GM12878 (cell line): ENCODE results near the gene TM9SF2. TPM values are rescaled to one million over a fixed set of nuclear protein-coding genes. Genes with fewer than 3 reads are reported as not detected.

Source experiments
- ATAC-seq: fragments of 200-7000 bp; cut with Tn5 transposase; 3 replicates; pipeline ENCODE4 v1.9.1; 2020; ENCODE audit warnings: mild to moderate bottlenecking, moderate library complexity
- BruUV-seq: library from RNA; stranded (reverse); fragments of 400-500 nt; replicated peaks from 2 replicates; lab custom pipeline; 2021; lab: Mats Ljungman, UMichigan
- CTCF ChIA-PET: fragments of 300-600 bp; sonication (Branson Sonifier 250); formaldehyde crosslinking; extraction: SDS; loops from one replicate; lab custom pipeline; 2021; ENCODE audit warnings: inconsistent platforms; lab: Yijun Ruan, JAX
- POLR2A ChIA-PET: fragments of 350-600 bp; formaldehyde crosslinking; extraction: SDS; loops from one replicate; lab custom pipeline; 2021; ENCODE audit warnings: inconsistent platforms; lab: Charles Lee
- RAD21 ChIA-PET: fragments of 300-600 bp; sonication (Branson Sonifier 250); formaldehyde crosslinking; loops from one replicate; lab custom pipeline; 2023; ENCODE audit warnings: antibody characterized with exemption; ENCODE audit not compliant: unreplicated experiment; lab: Charles Lee
- SMC1A ChIA-PET: fragments of 300-600 bp; sonication (Branson Sonifier 250); formaldehyde crosslinking; loops from one replicate; lab custom pipeline; 2023; ENCODE audit not compliant: unreplicated experiment, uncharacterized antibody; lab: Charles Lee
- DNase-seq: peaks from one replicate; pipeline ENCODE4 v3.0.0-alpha.2; 2011; ENCODE audit warnings: low read depth, low spot score
- FAIRE-seq: peaks from 3 replicates; lab custom pipeline; 2011; peaks lifted over from hg19 to GRCh38; lab: Jason Lieb, UNC
- H2AFZ ChIP-seq: 2 replicates; pipeline ENCODE4 v1.6.0; 2011; ENCODE audit warnings: low read depth, low read length, control low read depth; ENCODE audit not compliant: control insufficient read depth
- H3K27ac ChIP-seq: 2 replicates; pipeline ENCODE4 v1.5.1; 2011; ENCODE audit warnings: control low read depth; ENCODE audit not compliant: control insufficient read depth, insufficient read depth
- H3K27me3 ChIP-seq, 2 experiments: replicated peaks in 1 of 2; 2 replicates each; pipeline versions ENCODE4 v1.6.0 to v1.6.1; 2011; ENCODE audit warnings: low read length in 1 of 2; ENCODE audit not compliant: control insufficient read depth in 2 of 2, insufficient read depth in 2 of 2
- H3K36me3 ChIP-seq, 2 experiments: 2 replicates each; pipeline ENCODE4 v1.5.1; 2011; ENCODE audit warnings: low read length in 1 of 2; ENCODE audit not compliant: control insufficient read depth in 2 of 2, insufficient read depth in 2 of 2
- H3K4me1 ChIP-seq: 2 replicates; pipeline ENCODE4 v1.6.1; 2011; ENCODE audit warnings: mild to moderate bottlenecking, low read length, moderate library complexity, mixed read lengths; ENCODE audit not compliant: control insufficient read depth, insufficient read depth
- H3K4me2 ChIP-seq: 2 replicates; pipeline ENCODE4 v1.6.0; 2011; ENCODE audit warnings: control low read depth; ENCODE audit not compliant: control insufficient read depth, insufficient read depth
- H3K4me3 ChIP-seq: fragments of 200-600 bp; sonication (generic); 2 replicates; pipeline ENCODE4 v1.5.1; 2016
- H3K79me2 ChIP-seq: 2 replicates; pipeline ENCODE4 v1.6.0; 2011; ENCODE audit warnings: low read length; ENCODE audit not compliant: control insufficient read depth, insufficient read depth
- H3K9ac ChIP-seq: 2 replicates; pipeline ENCODE4 v1.8.0; 2011; ENCODE audit warnings: low read length, control low read depth, mixed read lengths; ENCODE audit not compliant: control insufficient read depth, insufficient read depth
- H3K9me3 ChIP-seq: replicated peaks from 3 replicates; pipeline ENCODE4 v1.5.1; 2011; ENCODE audit warnings: mild to moderate bottlenecking, low read length; ENCODE audit not compliant: control insufficient read depth, insufficient read depth
- H4K20me1 ChIP-seq: 2 replicates; pipeline ENCODE4 v1.6.0; 2011; ENCODE audit not compliant: control insufficient read depth, insufficient read depth
- BMI1 ChIP-seq: fragments of 450-650 bp; IDR thresholded peaks from 2 replicates; pipeline ENCODE4 v1.6.1; 2016; ENCODE audit warnings: mild to moderate bottlenecking, moderate library complexity, borderline replicate concordance
- CHD1 ChIP-seq: IDR thresholded peaks from 2 replicates; pipeline ENCODE4 v1.6.1; 2012; ENCODE audit warnings: low read depth, low read length, improper control_type of control experiment
- HCFC1 ChIP-seq: fragments of 150-350 bp; IDR thresholded peaks from 2 replicates; pipeline ENCODE4 v1.6.1; 2014; ENCODE audit warnings: low read length
- IKZF1 ChIP-seq: fragments of 450-650 bp; conservative IDR thresholded peaks from 2 replicates; pipeline ENCODE4 v1.6.1; 2017; ENCODE audit warnings: antibody characterized with exemption, mild to moderate bottlenecking
- MEF2A ChIP-seq: IDR thresholded peaks from 2 replicates; pipeline ENCODE4 v1.6.1; 2011; ENCODE audit warnings: low read depth, mild to moderate bottlenecking, low read length, moderate library complexity; ENCODE audit not compliant: insufficient read depth
- SMAD1 ChIP-seq: fragments of 450-650 bp; IDR thresholded peaks from 2 replicates; pipeline ENCODE4 v1.6.1; 2018; ENCODE audit warnings: mild to moderate bottlenecking, low read depth; ENCODE audit not compliant: partially characterized antibody
- SPI1 ChIP-seq: IDR thresholded peaks from 2 replicates; pipeline ENCODE4 v1.6.1; 2011; ENCODE audit warnings: low read depth, mild to moderate bottlenecking, low read length, moderate library complexity, borderline replicate concordance; ENCODE audit not compliant: insufficient read depth
- TCF7 ChIP-seq: IDR thresholded peaks from 2 replicates; pipeline ENCODE4 v1.6.1; 2014; ENCODE audit warnings: antibody characterized with exemption, borderline replicate concordance
- WRNIP1 ChIP-seq: IDR thresholded peaks from 2 replicates; pipeline ENCODE4 v1.6.1; 2011; ENCODE audit warnings: low read depth, low read length, improper control_type of control experiment, borderline replicate concordance
- WGBS: methylation state at CpG from one replicate; pipeline ENCODE4 v1.1.6; 2016; ENCODE audit warnings: low lambda C conversion rate; ENCODE audit not compliant: insufficient replicate concordance, insufficient coverage; ENCODE audit errors: missing lambda C conversion rate; 5-methylcytosine and 5-hydroxymethylcytosine counted together
- in situ Hi-C: fragments of 300-500 bp; cut with MboI; formaldehyde crosslinking; loops from 9 replicates; pipeline ENCODE4 v1.14.3; 2018; ENCODE audit warnings: mixed read lengths
- intact Hi-C: fragments of 100-400 bp; cut with micrococcal nuclease; formaldehyde crosslinking; loops from one replicate; pipeline ENCODE4 v1.14.2; 2022; ENCODE audit not compliant: unreplicated experiment
- polyA plus RNA-seq, 11 experiments: library from polyadenylated mRNA; depleted of rRNA in 4 of 11; unstranded in 6 of 11; stranded (reverse) in 5 of 11; fragments of >200 nt; fragmentation: Nextera tagmentation in 4 of 11; fragmentation: Illumina TruSeq in 1 of 11; extraction: Ambion mirVana in 4 of 11; extraction: Trizol in 1 of 11; gene quantifications; 1 replicate in 1 of 11; 2 replicates in 10 of 11; pipeline versions ENCODE4 v1.2.1 to v1.2.3, GENCODE V29; 2011 to 2016; ENCODE audit warnings: inconsistent platforms in 2 of 11, missing spikeins in 2 of 11, low read depth in 1 of 11
- total RNA-seq, 4 experiments: library from RNA; depleted of rRNA in 3 of 4; stranded (reverse); fragments of >200 nt in 3 of 4; fragmentation: Illumina TruSeq in 1 of 4; extraction: Trizol in 1 of 4; gene quantifications; 2 replicates each; pipeline versions ENCODE4 v1.2.1 to v1.2.3, GENCODE V29; 2013 to 2021

Gene TM9SF2
- total and polyA plus RNA-seq, 10 of the 15 experiments (the other 5 are each of a cell fraction or from before 2014, with no cell fraction given): 34.6 to 128 (median 79.2) TPM

DNA sequence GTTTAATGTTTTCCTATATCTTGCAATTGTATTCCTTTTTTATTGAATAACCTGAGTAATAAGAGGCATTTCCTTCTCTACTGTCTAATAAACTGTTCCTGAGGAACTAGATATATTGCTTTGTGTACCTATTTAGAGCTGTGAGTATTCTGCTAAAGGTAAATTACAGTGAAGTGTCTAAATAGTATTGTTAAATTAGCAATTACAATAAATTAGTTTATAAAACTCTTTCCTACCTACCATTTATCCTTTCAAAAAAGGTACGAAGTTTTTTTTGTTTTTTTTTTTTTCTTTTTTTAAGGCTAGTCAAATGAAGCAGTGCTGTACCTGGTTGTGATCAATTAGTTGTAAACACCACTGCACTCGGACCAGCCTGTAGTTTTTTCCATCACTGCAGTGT lies 34.8 kb downstream of the TM9SF2 start:
- H3K9me3 ChIP-seq: no peaks in the 10 kb centered on the region
- H3K36me3 ChIP-seq: peaks cover 3 to 22% of the 10 kb centered on the region in 2 experiments
- intact Hi-C loops: no loop called here
- H3K4me3 ChIP-seq: no peak overlapping the region
- TF ChIP-seq SPI1: no peak
- no peak for TF ChIP-seq MEF2A
- no peak for TF ChIP-seq HCFC1
- TF ChIP-seq CHD1: no peak
- TF ChIP-seq IKZF1: no peak
- no peak for TF ChIP-seq TCF7
- no peak for TF ChIP-seq SMAD1
- no peak for TF ChIP-seq BMI1
- no peak for TF ChIP-seq WRNIP1
- no peak overlapping the region for H3K27ac ChIP-seq
- no peak for DNase-seq
- 97% methylated on average over 2 of the region's 2 CpGs for WGBS
- no peaks in the 10 kb centered on the region for H3K27me3 ChIP-seq
- FAIRE-seq: no peak
- ChIA-PET CTCF (no interaction called here), RAD21 (no interaction called here), POLR2A (interaction anchor here (0.6 to 1.5 kb wide), 2 partner anchors 12 to 348 kb away, joined by 3 read pairs; no protein-coding TSS in a partner anchor), SMC1A (interaction anchor here (0.5 to 1.0 kb wide), 3 partner anchors 9 to 498 kb away, joined by 3 read pairs; no protein-coding TSS in a partner anchor)
- H4K20me1 ChIP-seq: no peaks in the 10 kb centered on the region
- no peak overlapping the region for H2AFZ ChIP-seq
- in situ Hi-C loops: no loop called here
- no peak overlapping the region for H3K9ac ChIP-seq
- no peak overlapping the region for H3K4me2 ChIP-seq
- H3K79me2 ChIP-seq: no peaks in the 10 kb centered on the region
- ATAC-seq: no peak
- BruUV-seq: no TSS peak
- H3K4me1 ChIP-seq: peaks cover 2% of the 10 kb centered on the region; the same call in 1 of the 2 replicates
